IMR-90 (cell line): Measurements from ENCODE around the gene GDF15.

Experiments used
- BHLHE40 ChIP-seq: fragments of 150-350 bp; IDR thresholded peaks from 2 replicates; pipeline ENCODE4 v1.6.1; 2016; ENCODE audit warnings: mild to moderate bottlenecking, low read depth, low read length
- CEBPB ChIP-seq: IDR thresholded peaks from 2 replicates; pipeline ENCODE4 v1.6.1; 2012; ENCODE audit warnings: low read depth, low read length, improper control_type of control experiment
- CHD1 ChIP-seq: IDR thresholded peaks from 2 replicates; pipeline ENCODE4 v1.6.1; 2012; ENCODE audit warnings: low read depth, low read length, improper control_type of control experiment
- CTCF ChIP-seq: conservative IDR thresholded peaks from 2 replicates; pipeline ENCODE4 v1.5.1; 2012; ENCODE audit warnings: mild to moderate bottlenecking, low read depth, low read length, improper control_type of control experiment
- ELK1 ChIP-seq: fragments of 150-350 bp; IDR thresholded peaks from 2 replicates; pipeline ENCODE4 v1.6.1; 2016; ENCODE audit warnings: low read depth, mild to moderate bottlenecking, low read length, moderate library complexity, borderline replicate concordance
- FOS ChIP-seq: fragments of 150-350 bp; IDR thresholded peaks from 2 replicates; pipeline ENCODE4 v1.6.1; 2016; ENCODE audit warnings: low read depth, low read length
- MAFK ChIP-seq: IDR thresholded peaks from 2 replicates; pipeline ENCODE4 v1.6.1; 2012; ENCODE audit warnings: low read depth, low read length, improper control_type of control experiment
- MXI1 ChIP-seq: IDR thresholded peaks from 2 replicates; pipeline ENCODE4 v1.6.1; 2012; ENCODE audit warnings: low read depth, mild to moderate bottlenecking, low read length, moderate library complexity, borderline replicate concordance
- POLR2A ChIP-seq: IDR thresholded peaks from 2 replicates; pipeline ENCODE4 v1.6.1; 2012; ENCODE audit warnings: mild to moderate bottlenecking, low read depth, low read length
- RAD21 ChIP-seq: IDR thresholded peaks from 2 replicates; pipeline ENCODE4 v1.6.1; 2012; ENCODE audit warnings: low read length, improper control_type of control experiment
- RCOR1 ChIP-seq: IDR thresholded peaks from 2 replicates; pipeline ENCODE4 v1.6.1; 2012; ENCODE audit warnings: mild to moderate bottlenecking, low read length, improper control_type of control experiment; ENCODE audit not compliant: insufficient replicate concordance
- RFX5 ChIP-seq: IDR thresholded peaks from 2 replicates; pipeline ENCODE4 v1.8.0; 2012; ENCODE audit warnings: low read depth, mild to moderate bottlenecking, low read length, moderate library complexity
- SMC3 ChIP-seq: fragments of 150-350 bp; IDR thresholded peaks from 2 replicates; pipeline ENCODE4 v1.6.1; 2016; ENCODE audit warnings: low read depth, mild to moderate bottlenecking, antibody characterized with exemption, low read length, moderate library complexity
- USF2 ChIP-seq: fragments of 150-350 bp; IDR thresholded peaks from 2 replicates; pipeline ENCODE4 v1.6.1; 2017; ENCODE audit warnings: mild to moderate bottlenecking, antibody characterized with exemption, low read length, low read depth

GRCh38 chr19:18432275-18433014 lies 46.5 kb downstream of the GDF15 start:
- TF ChIP-seq POLR2A: no peak
- no peak for TF ChIP-seq CTCF
- TF ChIP-seq RFX5: no peak
- TF ChIP-seq MAFK: no peak
- TF ChIP-seq MXI1: no peak
- TF ChIP-seq CEBPB: no peak
- TF ChIP-seq FOS: no peak
- TF ChIP-seq SMC3: no peak
- TF ChIP-seq RAD21: no peak
- TF ChIP-seq RCOR1: no peak
- TF ChIP-seq USF2: no peak
- no peak for TF ChIP-seq BHLHE40
- TF ChIP-seq CHD1: no peak
- TF ChIP-seq ELK1: no peak
